Colonic mucosa (tissue), 4 donors: Measurements from ENCODE around the gene WARS2. TPM values are rescaled to one million over a fixed set of nuclear protein-coding genes. Genes with fewer than 3 reads are reported as not detected.

Source experiments
- DNase-seq: peaks from one replicate; pipeline ENCODE4 v3.0.0-alpha.2; 2020
- H3K27ac ChIP-seq: fragments of 200-600 bp; one replicate; pipeline ENCODE4 v1.8.0; 2021
- H3K27me3 ChIP-seq: fragments of 200-600 bp; one replicate; pipeline ENCODE4 v1.8.0; 2021
- H3K36me3 ChIP-seq: fragments of 200-600 bp; one replicate; pipeline ENCODE4 v1.8.0; 2021
- H3K4me1 ChIP-seq: fragments of 200-600 bp; one replicate; pipeline ENCODE4 v1.8.0; 2021; ENCODE audit warnings: mild to moderate bottlenecking
- H3K4me3 ChIP-seq: fragments of 200-600 bp; one replicate; pipeline ENCODE4 v1.8.0; 2021
- H3K9ac ChIP-seq, 2 donors: one replicate each; pipeline ENCODE4 v1.7.0; 2013; ENCODE audit warnings: control low read depth in 2 of 2, low read depth in 2 of 2, low read length in 2 of 2
- H3K9me3 ChIP-seq: fragments of 200-600 bp; one replicate; pipeline ENCODE4 v1.8.0; 2021
- intact Hi-C: fragments of 100-400 bp; cut with DNase I; formaldehyde crosslinking; loops from one replicate; pipeline ENCODE4 v1.14.1; 2022
- total RNA-seq, 2 donors: library from RNA; stranded (reverse); fragmentation: NEBNext Ultra II Directional in 1 of 2; extraction: Animal tissue kit (Norgen Biotek cat#: 25700) in 1 of 2; gene quantifications; one replicate each; pipeline ENCODE4 v1.2.1, GENCODE V29; 2021
- TF ChIP-seq, protein P1 (sequence below): fragments of 200-600 bp; IDR thresholded peaks from one replicate; pipeline ENCODE4 v1.8.0; 2022; ENCODE audit warnings: antibody characterized with exemption, mild to moderate bottlenecking
- donor health status: healthy.
- donor health status: DM: no; HTN: no; CAD: no.
- donor health status: DM: no; HTN: no; CAD: no.

Gene WARS2
- total RNA-seq, 2 donors from 2014 or later: 18.1 to 18.2 TPM

DNA sequence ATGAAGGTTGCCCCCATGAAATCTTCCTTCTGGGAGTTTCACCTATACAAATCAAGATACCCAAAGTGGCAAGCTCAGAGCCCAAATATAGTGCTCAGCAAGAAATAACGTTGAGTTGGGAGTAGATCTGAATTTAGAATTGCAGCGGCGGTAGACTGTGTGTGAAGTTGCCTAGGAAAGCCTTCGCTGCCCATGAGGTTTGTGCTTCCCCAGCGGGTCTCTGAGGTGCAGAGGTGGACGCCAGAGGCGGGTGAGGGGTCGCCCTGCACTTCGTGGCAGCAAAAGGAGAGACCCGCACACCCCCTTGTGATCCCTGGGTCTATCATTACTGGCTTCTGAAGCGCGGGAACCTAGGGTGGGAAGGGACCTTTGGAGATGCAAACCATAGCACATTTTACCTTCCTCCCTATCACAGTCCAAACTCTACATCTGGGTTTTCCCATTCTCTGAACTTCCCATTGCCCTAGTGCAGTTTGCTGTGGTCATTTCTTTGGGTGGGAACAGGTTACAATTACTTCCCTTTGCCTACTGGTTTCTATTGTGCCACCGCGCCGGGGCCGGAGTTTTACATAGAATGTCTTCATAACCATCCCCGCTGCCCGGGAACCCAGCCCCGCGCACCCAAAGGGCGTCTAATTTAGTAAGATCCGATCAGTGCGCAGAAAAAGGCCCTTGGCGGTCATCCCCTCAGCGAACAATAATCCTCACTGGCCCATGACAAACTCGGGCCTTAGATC lies 157.5 kb downstream of the WARS2 start:
- Histone ChIP-seq H3K27me3 (peaks cover 79% of the 10 kb centered on the region), H3K4me1 (peaks cover 9% of the 10 kb centered on the region), H3K9me3 (no peaks in the 10 kb centered on the region), H3K36me3 (no peaks in the 10 kb centered on the region), H3K4me3 (no peak overlapping the region), H3K27ac (no peak overlapping the region), H3K9ac (no peak overlapping the region)
- DNase-seq: no peak
- intact Hi-C loops: no loop called here
- TF ChIP-seq, protein P1, sequence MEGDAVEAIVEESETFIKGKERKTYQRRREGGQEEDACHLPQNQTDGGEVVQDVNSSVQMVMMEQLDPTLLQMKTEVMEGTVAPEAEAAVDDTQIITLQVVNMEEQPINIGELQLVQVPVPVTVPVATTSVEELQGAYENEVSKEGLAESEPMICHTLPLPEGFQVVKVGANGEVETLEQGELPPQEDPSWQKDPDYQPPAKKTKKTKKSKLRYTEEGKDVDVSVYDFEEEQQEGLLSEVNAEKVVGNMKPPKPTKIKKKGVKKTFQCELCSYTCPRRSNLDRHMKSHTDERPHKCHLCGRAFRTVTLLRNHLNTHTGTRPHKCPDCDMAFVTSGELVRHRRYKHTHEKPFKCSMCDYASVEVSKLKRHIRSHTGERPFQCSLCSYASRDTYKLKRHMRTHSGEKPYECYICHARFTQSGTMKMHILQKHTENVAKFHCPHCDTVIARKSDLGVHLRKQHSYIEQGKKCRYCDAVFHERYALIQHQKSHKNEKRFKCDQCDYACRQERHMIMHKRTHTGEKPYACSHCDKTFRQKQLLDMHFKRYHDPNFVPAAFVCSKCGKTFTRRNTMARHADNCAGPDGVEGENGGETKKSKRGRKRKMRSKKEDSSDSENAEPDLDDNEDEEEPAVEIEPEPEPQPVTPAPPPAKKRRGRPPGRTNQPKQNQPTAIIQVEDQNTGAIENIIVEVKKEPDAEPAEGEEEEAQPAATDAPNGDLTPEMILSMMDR: no peak

DNA sequence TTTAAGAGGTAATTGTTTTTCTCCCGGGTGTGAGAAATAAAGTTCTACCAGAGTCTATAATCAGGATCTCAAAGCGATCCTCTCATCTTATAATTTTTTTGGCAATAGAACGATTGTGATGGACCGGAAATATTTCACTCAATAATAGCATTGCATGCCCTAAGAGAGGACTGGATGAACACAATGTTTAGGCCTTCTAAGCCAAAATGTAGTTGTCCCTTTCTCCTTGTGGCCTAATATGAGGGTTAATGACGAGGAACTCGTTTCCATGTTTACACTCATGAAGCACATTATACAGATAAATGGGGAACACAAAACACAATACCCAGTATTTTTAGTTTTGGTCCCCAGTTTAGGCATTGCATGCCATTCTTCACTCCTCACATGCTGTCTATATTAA lies 158.2 kb downstream of the WARS2 start:
- no peak overlapping the region for H3K4me3 ChIP-seq
- H3K36me3 ChIP-seq: no peaks in the 10 kb centered on the region
- no peak overlapping the region for H3K9ac ChIP-seq
- intact Hi-C loops: no loop called here
- peaks cover 74% of the 10 kb centered on the region for H3K27me3 ChIP-seq
- H3K9me3 ChIP-seq: no peaks in the 10 kb centered on the region
- no peak for DNase-seq
- TF ChIP-seq, protein P1: no peak
- peaks cover 3% of the 10 kb centered on the region for H3K4me1 ChIP-seq
- H3K27ac ChIP-seq: no peak overlapping the region

DNA sequence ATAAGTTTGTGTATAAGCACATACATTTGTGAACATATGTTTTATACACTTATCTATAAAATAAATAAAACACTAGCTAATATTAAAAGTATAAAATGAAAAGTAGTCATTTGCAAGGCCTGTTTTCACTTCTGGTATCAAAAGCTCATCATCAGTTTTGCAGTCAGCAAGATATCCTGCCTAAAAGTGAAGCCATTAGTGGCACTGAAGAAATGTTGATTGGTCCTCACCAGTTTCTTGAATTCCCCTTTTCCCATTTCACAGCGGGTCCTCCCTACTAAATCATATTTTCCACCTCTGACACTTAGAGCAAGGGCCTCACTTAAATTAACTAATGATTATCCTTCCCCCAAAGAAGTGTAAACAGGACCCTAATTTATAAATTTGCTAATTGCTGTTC lies 159.0 kb downstream of the WARS2 start:
- Histone ChIP-seq H3K27ac (no peak overlapping the region), H3K27me3 (peaks cover 70% of the 10 kb centered on the region), H3K9ac (no peak overlapping the region), H3K4me1 (no peaks in the 10 kb centered on the region), H3K4me3 (no peak overlapping the region), H3K9me3 (no peaks in the 10 kb centered on the region), H3K36me3 (no peaks in the 10 kb centered on the region)
- intact Hi-C loops: no loop called here
- TF ChIP-seq, protein P1: no peak
- no peak for DNase-seq

Other genes starting within 250 kb of the WARS2 start
- gene TBX15, start 152.3 kb downstream of the WARS2 start, total RNA-seq: under 1 TPM in 1 of 2 donors, not detected in 1; 0.11 TPM
- not detected for gene HAO2, start 228.1 kb upstream of the WARS2 start, total RNA-seq